CD4-positive, alpha-beta T cell treated with Interleukin-4 for 4 hours (primary cell): ENCODE results near the gene TMEM232.
A peak's percentile ranks its signal among the peaks of the same experiment; 100 is the strongest.
"Not testable (repeated sequence)": the region's sequence is repeated elsewhere in the genome, so short reads cannot be mapped to it uniquely, and the experiment has no call there.

ENCODE experiments used
- DNase-seq: peaks from one replicate; pipeline ENCODE4 v3.0.0-alpha.2; 2020

TMEM232 gene

DNA sequence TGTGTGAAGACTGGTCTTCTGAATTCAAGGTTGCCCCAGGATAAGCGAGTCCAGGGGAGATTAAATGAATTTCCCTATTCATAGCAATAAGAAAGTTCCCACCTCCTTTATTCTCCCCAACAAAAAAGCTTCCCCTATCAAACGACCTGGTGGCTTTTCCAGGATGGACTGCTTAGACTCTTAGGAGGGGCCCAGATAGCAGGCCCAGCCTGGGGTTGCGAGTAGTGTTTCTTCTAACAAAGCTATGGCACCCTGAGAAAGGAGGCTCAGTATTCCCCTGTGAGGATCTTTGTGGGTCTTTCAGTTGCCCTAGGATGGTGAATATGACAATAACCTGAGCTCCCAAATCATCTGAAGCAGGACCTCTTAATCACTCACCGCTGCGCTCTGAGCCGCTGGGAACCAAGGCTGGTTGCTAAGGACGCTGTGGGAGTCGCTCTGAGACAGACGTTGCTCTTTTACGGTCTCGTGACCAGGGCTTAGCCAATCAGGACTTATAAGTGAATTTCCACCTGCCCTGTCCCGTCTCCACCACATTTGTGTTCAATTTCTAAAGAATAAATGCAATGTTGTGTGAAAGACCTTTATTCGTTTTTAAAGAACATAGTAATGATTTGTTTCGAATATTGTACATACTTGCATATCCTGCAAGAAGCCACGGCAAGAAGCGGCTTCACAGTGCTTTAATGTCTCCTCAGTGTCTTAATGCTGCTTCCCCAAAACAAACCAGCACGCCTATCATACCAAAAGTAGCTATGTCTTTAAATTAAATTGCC, at the start of gene TMEM232:
TSS of gene TMEM232 (minus strand) at position 423 of the 776 bp plus-strand sequence. CDS start 59,319 bp downstream, outside the sequence.
- DNase-seq, result peak; percentile 82

DNA sequence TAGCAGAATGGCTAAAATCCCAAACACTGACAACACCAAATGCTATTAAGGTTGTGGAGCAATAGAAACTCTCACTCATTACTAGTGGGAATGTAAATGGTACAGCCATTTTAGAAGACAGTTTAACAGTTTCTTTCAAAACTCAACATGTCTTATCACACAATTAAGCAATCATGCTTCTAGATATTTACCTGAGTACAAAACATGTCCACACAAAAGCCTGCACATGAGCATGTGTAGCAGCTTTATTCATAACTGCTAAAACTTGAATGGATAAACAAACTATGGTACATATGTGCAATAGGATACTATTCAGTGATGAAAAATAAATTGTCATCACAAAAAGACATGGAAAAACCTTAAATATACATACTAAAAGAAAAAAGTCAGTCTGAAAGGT, 43.8 kb upstream of the TMEM232 start:
- no peak for DNase-seq

DNA sequence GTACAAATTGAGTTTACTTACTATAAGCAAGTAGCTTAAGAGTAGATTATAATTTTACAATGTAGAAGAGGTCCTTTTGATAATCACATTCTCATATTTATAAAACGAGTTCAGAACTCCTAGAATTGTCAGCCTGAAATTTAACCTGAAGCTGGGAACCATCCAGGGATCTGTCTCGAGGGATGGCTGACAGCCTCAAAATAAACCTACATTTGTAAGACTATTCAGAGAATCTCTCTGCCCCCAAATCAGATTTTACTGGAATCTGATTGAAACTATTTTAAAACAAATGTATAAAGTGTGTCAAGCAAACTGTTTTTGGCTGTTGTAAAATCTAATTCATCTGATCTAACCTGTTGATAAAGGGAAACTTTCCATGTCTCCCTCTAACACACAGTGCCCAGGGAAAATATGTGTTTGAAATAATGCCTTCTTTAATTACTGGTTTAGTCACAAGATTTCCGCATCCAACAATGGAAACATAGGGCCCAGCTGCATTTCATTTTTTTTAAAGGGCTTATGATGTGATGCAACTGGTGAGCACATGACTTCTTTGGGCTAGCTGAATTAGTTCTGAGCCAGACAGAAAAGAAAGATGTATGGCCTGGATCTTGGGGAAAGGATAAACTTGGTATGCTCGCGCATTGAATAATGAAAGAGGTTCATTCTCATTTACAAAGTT, 42.7 kb upstream of the TMEM232 start:
- no peak for DNase-seq

DNA sequence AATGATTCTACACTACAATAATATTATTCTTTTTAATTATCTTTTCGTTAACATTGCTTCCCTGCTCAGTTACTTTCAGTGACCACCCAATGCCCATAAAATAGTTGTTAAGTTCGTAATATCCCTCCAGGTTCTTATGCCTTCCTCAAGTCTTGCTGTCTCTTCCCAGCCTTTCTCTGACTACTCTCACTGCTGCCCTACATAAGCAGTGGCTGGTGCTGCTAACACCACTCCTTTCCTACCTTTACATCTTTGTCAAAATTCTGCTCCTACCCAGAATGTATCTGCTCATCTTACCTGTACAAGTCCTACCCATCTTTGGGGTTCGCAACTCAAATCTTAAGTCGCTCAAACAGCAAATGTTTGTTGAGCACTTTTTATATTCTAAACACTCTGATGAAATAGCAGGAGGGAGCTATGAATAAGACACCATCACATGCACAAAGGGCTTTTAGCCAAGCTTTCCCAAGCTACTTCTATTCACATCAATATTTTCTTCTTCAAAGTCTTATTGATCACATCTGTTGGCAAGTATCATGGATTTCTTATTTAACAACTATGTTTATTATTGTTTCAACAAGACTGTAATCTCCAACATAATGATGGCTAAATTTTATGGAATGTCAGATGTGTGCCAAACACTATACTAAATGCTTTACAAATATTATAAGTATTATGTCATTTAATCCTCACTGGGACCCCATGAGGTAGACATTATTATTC, 41.8 kb upstream of the TMEM232 start:
- no peak for DNase-seq

DNA sequence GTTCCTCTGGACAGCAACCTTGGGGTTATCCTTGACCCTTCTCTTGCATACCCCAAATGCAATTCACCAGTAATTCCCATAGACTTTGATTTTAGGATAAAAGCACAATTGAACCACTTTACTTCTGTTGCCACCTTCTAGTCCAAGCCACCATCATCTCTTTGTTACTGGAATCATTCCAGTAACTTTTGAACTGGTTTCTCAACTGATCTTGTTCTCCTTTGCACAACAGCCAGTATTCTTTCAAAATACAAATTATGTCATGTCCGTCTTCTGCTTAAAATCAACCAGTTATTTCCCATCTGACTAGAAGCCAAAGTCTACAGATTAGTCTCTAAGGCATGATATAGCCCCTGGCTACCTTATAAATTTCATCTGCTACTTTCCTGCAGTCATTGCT, 33.7 kb upstream of the TMEM232 start:
- no peak for DNase-seq

DNA sequence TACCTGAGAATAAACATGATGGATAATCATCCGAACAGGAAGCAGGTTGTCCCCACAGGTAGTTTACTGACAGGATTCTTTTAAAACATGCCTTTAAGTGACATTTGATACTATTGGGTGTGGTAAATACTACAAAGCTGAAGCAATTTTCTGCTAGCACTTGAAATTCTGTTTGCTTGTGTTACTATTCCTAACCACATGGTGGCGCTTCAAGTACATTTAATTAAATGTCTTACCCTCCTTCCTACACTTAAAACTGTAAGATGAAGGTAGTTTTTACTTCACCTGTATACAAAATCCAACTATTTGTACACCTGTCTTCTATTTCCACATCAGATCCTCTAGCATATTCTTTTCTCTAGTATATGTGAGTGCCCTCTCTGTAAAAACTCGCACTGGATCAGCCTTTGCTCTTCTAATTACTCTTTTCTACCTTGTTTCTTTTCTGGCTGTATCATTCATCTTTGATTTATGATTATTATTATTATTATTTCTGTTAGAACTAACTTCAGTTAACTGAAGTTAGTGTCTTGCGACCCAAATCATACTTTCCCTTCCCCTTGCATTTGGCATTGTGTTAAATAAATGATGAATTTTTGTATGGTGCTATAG, 30.8 kb upstream of the TMEM232 start:
- peak; percentile 61 for DNase-seq

DNA sequence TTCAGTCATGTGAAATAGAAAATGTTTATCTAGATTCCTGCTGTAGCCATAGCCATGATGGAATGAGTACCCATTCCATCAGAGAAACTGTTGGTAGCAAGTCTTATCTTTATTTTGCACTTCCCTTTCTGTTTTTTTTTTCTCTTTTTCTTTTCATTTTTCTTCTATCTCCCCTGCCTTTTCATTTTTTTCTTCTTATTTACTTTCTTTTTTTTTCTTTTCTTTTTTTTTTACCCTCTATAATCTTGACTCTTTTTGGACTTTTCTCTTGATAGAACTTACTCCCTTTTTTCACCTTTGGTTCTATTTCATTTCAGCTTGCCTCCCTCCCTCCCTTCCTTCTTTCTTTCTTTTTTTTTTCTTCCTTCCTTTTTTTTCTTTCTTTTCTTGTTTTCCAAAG, 27.7 kb upstream of the TMEM232 start:
- DNase-seq, result no peak

DNA sequence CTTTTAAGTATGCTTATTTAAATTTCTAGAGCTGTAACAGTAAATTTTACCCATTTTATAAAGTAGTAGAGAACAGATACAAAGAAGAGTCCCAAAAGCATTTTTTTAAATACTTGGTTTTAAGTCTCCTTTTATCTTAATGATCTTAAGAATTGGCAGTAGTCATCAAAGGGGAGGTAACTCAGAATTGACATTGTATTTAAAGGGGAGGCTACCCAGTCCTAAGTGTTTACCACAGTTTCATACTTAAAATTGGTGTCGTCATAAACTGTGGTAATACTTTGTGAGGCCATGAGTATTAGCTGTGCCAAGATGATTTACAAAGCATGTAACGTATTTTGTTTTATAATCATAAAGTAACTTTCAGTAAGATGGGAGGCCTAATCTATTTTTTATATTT, 27.1 kb upstream of the TMEM232 start:
- peak; percentile 39 for DNase-seq

DNA sequence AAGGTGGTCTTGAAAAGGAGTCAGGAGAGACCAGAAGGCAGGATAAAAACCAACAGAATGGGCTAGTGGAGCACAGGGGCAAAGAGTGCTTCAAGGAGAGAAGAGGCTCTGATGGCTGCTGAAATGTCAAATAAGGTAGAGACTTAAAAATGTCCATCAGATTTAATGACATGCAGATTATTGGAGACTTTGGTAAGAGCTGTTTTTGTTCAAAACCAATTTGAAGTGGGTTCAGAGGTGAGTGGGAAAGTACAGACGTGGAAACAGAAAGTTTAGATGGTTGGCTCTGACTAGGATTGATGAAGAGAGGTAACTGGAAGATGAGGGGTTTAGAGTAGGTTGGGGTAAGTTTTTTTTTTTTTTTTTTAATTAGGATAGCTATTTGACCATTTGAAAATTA, 26.5 kb upstream of the TMEM232 start:
- peak; percentile 16 for DNase-seq

DNA sequence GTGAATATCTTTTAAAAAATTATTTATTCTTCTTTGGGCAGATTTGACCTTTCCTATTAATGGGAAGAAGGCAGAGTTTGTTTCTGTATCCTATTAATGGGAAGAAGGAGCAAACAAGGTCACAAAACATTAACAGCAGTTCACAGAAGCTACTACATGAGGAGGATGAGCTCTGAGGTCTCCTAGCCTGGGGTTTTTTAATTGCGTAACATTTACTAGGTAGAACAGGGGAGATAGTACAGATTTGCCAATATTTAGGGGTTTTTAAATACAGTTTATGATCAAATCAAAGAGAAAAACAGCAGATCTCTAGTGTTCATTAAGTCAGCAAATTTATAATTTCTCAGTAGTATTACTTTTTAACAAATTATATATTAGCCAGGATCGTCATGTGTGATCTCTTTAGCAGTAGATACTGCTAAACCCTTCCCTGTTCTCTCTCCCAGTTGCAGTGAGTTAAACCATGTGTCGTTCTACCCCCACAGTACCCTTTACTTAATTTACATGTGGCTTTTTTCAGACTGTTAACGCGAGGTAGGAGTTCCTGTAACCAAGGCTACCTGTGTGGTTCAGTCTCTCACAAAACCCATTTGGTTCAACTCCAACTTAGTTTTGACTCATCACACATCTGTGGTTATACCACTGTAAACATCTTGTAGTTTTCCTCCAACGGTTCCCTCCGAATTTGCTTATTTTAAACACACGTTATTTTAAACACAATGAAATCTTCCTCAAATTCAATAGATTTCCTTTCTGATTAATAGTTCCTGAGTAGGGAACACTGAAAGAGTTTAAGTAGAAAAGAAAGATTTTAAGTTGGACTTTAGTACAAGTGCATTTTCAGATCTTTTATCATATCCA, 25.7 kb upstream of the TMEM232 start:
- peak; percentile 78 for DNase-seq

DNA sequence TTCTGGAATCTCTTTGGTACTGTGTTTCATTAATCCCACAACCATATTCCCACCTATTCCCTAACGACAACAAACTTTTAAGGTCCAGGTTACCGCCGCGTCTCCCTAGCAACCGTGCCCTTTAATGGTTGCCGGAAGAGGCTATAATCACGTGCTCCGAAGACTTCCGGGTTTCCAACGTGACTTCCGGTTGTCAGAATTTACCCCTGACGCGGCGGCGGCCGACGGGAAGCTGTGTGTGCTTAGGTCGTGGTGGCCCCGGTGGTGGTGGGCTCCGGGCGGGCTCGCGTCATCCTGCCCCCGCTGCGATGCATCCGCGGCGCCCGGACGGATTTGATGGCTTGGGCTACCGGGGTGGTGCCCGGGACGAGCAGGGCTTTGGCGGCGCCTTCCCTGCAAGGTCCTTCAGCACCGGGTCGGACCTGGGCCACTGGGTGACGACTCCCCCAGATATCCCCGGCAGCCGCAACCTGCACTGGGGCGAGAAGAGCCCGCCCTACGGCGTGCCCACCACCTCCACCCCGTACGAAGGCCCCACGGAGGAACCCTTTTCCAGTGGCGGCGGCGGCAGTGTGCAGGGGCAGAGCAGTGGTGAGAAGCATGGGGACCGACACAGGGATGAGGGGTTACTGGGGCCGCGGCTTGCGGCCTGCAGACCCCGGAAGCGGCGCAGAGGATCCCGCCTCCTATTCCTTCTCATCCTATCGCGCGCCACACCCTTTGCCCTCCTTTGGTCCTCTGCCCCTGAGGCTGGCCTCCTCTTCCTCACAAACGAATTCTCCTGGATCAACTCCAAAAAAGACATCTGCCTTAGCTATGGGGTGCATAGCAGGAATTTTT, 12.6 kb upstream of the TMEM232 start, which contains the start of gene SLC25A46:
TSS of gene SLC25A46 (plus strand) at position 196 of the 840 bp plus-strand sequence. CDS start at position 309, 113 bp downstream.
- DNase-seq, result peak; percentile 89

DNA sequence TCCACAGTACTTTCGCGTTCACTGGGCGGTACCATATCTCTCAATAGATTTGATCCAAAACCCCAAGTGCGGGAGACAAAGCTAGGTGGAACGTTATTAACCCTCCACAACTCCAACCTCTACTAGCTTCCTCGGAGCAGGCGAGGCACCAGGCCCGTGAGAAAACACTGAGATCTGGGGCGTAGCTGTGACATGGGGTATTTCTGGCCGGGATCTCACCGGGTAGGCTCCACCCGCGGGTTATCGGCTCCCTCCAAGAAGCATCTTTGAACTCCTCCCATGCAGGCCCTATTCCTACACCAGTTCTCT, 12.0 kb upstream of the TMEM232 start:
- DNase-seq, result no peak

DNA sequence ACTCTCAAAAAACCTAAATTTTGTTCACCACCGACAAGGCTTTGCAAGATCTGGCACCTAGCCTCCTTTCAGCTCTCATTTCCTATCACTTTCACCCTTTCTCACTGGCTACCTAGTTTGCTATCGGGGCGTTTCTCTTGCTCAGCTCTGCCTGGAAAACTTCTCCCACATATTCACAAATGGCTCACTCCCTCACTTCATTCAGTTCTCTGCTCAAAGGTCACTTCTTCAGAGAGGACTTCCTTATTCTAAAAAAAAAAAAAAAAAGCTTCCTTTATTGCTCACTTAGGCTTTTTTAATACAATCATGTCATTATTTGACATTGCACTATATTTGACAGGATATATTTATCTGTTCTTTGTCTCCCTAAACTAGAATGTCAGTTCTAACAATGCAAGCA, 10.3 kb upstream of the TMEM232 start:
- no peak for DNase-seq

DNA sequence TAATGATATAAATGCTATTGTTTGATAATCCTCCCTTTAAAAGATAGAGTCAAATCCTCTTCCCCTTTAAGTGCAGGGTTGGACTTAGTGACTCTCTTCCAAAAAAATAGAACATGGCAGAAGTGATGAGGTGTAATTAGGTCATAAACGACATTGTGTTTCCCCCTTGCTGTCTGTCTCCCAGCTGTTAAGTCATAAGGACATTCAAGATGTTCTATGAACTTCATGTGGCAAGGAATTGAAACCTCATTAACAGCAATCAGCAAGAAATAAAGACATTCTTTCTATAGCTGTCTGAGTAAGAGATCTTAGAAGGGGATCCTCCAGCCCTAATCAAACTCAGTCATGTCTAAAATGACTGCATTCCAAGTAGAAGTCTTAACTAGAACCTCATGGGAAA, 9.1 kb upstream of the TMEM232 start:
- no peak for DNase-seq

DNA sequence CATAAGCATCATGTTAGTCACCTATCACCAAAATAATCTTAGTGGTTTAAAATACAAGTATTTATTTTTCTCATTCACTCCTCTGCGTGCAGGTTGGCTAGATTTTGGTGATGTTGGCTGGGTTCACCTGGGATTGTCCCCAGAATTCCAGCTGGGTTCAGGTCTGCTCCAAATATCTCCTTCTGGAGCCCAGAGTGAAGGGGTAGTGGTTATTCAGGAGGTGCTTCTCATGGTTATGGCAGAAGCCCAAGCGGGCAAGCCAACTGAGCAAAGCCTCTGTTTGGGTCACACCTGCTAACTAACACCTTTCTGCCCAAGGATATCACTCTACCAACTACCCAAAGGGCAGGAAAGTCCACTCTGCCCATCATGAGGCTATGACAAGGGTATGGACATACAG, 7.6 kb upstream of the TMEM232 start:
- DNase-seq, result no peak

DNA sequence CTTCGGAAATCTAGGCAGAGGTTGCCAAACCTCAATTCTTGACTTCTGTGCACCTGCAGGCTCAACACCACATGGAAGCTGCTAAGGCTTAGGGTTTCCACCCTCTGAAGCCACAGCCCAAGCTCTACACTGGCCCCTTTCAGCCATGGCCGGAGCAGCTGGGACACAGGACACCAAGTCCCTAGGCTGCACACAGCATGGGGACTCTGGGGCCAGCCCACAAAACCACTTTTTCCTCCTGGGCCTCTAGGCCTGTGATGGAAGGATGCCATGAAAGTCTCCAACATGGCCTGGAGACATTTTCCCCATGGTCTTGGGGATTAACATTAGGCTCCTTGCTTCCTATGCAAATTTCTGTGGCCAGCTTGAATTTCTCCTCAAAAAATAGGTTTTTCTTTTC, 5.0 kb upstream of the TMEM232 start:
- not testable (repeated sequence) for DNase-seq

DNA sequence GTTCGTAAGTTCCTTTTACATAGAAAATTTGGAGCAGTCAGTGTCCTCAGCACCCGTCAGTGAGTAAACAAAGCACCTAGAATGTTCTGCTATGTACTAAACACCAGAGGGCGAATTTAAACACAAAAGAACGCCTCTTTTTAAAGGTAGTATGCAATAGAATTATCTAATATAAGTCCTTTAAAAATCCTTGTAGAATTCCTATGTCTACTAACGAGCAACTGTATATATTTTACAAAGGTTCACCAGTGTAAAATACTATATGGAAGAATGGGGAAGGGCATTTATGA, 499 bp upstream of the TMEM232 start:
- DNase-seq, result peak; percentile 16

DNA sequence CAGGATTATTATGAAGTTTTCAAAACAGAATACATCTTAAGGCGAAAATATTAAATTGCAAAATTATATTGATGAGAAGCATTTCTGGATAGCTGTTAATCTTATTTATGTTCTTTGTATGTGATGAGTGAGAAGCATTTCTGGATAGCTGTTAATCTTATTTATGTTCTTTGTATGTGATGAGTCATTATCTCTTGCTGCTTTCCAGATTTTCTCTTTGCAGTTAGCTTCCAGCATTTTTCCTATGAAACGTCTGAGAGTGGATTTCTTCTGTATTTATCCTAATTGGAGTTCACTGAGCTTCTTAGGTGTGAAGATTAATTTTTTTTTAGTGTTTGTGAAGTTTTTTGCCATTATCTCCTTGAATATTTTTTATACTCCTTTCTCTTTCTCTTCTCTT, 8.2 kb downstream of the TMEM232 start:
- DNase-seq, result no peak

DNA sequence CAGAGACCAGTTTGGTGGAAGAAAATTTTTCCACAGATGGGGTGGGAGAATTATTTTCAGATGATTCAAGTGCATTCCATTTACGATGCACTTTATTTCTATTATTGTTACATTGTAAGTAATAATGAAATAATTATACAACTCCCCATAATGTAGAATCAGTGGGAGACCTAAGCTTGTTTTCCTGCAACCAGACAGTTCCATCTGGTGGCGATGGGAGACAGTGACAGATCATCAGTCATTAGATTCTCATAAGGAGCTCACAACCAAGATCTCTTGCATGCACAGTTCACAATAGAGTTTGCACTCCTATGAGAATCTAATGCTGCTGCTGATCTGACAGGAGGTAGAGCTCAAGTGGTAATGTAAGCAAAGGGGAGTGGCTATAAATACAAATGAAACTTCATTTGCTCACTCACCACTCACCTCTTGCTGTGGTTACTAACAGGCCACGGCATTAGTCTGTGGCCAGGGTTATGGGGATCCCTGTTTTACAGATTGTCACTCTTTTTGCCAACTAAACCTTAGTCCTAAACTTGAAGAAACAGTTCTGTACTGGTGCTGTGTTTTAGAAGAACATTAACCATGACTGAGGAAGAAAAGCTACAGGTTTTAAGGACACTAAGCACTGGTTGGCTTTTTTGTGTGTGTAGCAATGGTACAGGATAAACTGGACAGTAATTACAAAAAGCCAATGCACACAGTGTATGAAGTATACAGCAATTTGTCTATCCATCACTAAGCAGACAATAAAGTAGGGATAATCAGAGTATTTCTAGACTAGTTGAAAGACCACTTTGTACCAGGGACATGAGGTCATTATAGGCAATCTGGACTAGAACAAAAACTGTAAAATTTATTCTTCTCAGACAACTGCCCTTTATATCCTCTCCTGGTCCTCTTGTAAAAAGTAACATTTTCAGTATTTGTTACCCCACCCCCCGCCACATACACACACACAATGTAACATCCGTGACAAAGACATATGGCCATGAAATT, 9.9 kb downstream of the TMEM232 start:
- no peak for DNase-seq

DNA sequence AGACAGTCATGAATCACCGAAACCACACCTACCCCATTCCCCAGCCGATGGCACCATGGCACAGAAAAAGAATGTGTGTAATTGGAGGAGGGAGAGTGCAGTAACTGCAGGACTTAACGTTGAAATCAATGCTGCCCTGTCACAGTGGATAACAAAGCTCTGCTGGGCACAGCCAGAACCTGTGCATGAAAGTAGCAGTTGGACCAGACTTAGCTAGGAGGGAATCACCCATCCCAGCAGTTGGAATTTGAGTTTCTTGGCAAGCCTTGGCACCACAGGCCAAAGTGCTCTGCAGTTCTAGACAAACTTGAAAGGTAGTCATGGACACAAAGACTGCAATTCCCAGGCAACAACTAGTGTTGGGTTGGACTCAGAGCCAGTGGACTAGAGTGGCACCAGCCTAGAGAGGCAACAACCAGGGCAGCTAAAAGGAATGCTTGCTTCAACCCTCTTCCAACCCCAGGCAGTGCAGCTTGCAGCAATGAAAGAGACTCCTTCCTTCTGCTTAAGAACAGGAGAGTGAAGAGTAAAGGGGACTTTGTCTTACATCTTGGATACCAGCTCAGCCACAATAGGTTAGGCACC, 19.1 kb downstream of the TMEM232 start:
- DNase-seq, result no peak
